HepG2 (cell line): ENCODE measurements around the gene SKIC2. TPM values are rescaled to one million over a fixed set of nuclear protein-coding genes. Genes with fewer than 3 reads are reported as not detected.
A peak's percentile ranks its signal among the peaks of the same experiment; 100 is the strongest.

Experiments used
- JUND ChIP-seq: sonication (generic); formaldehyde crosslinking; IDR thresholded peaks from 2 replicates; pipeline ENCODE4 v1.8.0; 2022; ENCODE audit warnings: mild to moderate bottlenecking, missing genetic modification reagents
- KDM5A ChIP-seq: fragments of 200-600 bp; sonication (generic); IDR thresholded peaks from 2 replicates; pipeline ENCODE4 v1.7.0; 2018; ENCODE audit warnings: antibody characterized with exemption, mild to moderate bottlenecking, low read length, borderline replicate concordance
- NPAS2 ChIP-seq: sonication (generic); formaldehyde crosslinking; IDR thresholded peaks from 2 replicates; pipeline ENCODE4 v1.8.0; 2022; ENCODE audit warnings: mild to moderate bottlenecking, missing genetic modification reagents, borderline replicate concordance
- POGZ ChIP-seq: sonication (generic); formaldehyde crosslinking; IDR thresholded peaks from 2 replicates; pipeline ENCODE4 v1.4.0; 2020; ENCODE audit warnings: mild to moderate bottlenecking, missing genetic modification reagents
- RARG ChIP-seq: sonication (generic); formaldehyde crosslinking; IDR thresholded peaks from 2 replicates; pipeline ENCODE4 v1.4.0; 2020; ENCODE audit warnings: low read depth, mild to moderate bottlenecking, missing genetic modification reagents
- RFX3 ChIP-seq: IDR thresholded peaks from 2 replicates; pipeline ENCODE4 v1.6.1; 2016; ENCODE audit warnings: missing biosample characterization, missing genetic modification reagents
- SIX4 ChIP-seq: sonication (generic); formaldehyde crosslinking; IDR thresholded peaks from 2 replicates; pipeline ENCODE4 v1.4.0; 2020; ENCODE audit warnings: missing genetic modification reagents
- ZBTB8A ChIP-seq: sonication (generic); formaldehyde crosslinking; IDR thresholded peaks from 2 replicates; pipeline ENCODE4 v1.4.0; 2020; ENCODE audit warnings: mild to moderate bottlenecking, low read depth, missing genetic modification reagents, borderline replicate concordance
- ZNF326 ChIP-seq: sonication (generic); formaldehyde crosslinking; IDR thresholded peaks from 2 replicates; pipeline ENCODE4 v1.4.0; 2020; ENCODE audit warnings: missing genetic modification reagents, borderline replicate concordance
- ZNF570 ChIP-seq: sonication (generic); formaldehyde crosslinking; IDR thresholded peaks from 2 replicates; pipeline ENCODE4 v1.4.0; 2020; ENCODE audit warnings: mild to moderate bottlenecking, missing genetic modification reagents, borderline replicate concordance
- ZNF674 ChIP-seq: sonication (generic); formaldehyde crosslinking; IDR thresholded peaks from 2 replicates; pipeline ENCODE4 v1.5.0; 2020; ENCODE audit warnings: low read depth, mild to moderate bottlenecking, missing genetic modification reagents
- ZNF777 ChIP-seq: sonication (generic); formaldehyde crosslinking; IDR thresholded peaks from 2 replicates; pipeline ENCODE4 v1.4.0; 2020; ENCODE audit warnings: missing genetic modification reagents
- polyA plus RNA-seq, 8 experiments: library from polyadenylated mRNA; depleted of rRNA in 3 of 8; stranded (reverse) in 7 of 8; unstranded in 1 of 8; fragments of >200 nt; fragmentation: Illumina TruSeq in 4 of 8; extraction: Trizol in 4 of 8; gene quantifications; 2 replicates each; pipeline versions ENCODE4 v1.2.1 to v1.2.3, GENCODE V29; 2011 to 2016; ENCODE audit warnings: low read depth in 4 of 8, missing spikeins in 1 of 8, mixed read lengths in 1 of 8; ENCODE audit not compliant: insufficient read depth in 1 of 8
- total RNA-seq, 5 experiments: library from RNA; depleted of rRNA; stranded (reverse); fragments of >200 nt; fragmentation: Illumina TruSeq; extraction: Trizol; gene quantifications; 2 replicates each; pipeline ENCODE4 v1.2.3, GENCODE V29; 2016; ENCODE audit warnings: low read depth in 1 of 5
- TF ChIP-seq, protein P1 (sequence below): sonication (generic); formaldehyde crosslinking; IDR thresholded peaks from 2 replicates; pipeline ENCODE4 v1.5.1; 2020; ENCODE audit warnings: mild to moderate bottlenecking, missing genetic modification reagents
- TF ChIP-seq, protein P2 (sequence below): sonication (generic); formaldehyde crosslinking; IDR thresholded peaks from 2 replicates; pipeline ENCODE4 v1.8.1; 2023; ENCODE audit warnings: mild to moderate bottlenecking, missing genetic modification reagents
- TF ChIP-seq, protein P3 (sequence below): sonication (generic); formaldehyde crosslinking; IDR thresholded peaks from 2 replicates; pipeline ENCODE4 v1.5.0; 2020; ENCODE audit warnings: missing genetic modification reagents
- TF ChIP-seq, protein P4 (sequence below): sonication (generic); formaldehyde crosslinking; IDR thresholded peaks from 2 replicates; pipeline ENCODE4 v1.4.0; 2020; ENCODE audit warnings: missing genetic modification reagents, borderline replicate concordance
- TF ChIP-seq, protein P5 (sequence below): sonication (generic); formaldehyde crosslinking; conservative IDR thresholded peaks from 2 replicates; pipeline ENCODE4 v1.4.0; 2020; ENCODE audit warnings: missing genetic modification reagents

SKIC2 gene
- total and polyA plus RNA-seq, 2 of the 13 experiments (the other 11 are each of a cell fraction or from before 2014, with no cell fraction given) = 67.1 to 68.4 TPM

DNA sequence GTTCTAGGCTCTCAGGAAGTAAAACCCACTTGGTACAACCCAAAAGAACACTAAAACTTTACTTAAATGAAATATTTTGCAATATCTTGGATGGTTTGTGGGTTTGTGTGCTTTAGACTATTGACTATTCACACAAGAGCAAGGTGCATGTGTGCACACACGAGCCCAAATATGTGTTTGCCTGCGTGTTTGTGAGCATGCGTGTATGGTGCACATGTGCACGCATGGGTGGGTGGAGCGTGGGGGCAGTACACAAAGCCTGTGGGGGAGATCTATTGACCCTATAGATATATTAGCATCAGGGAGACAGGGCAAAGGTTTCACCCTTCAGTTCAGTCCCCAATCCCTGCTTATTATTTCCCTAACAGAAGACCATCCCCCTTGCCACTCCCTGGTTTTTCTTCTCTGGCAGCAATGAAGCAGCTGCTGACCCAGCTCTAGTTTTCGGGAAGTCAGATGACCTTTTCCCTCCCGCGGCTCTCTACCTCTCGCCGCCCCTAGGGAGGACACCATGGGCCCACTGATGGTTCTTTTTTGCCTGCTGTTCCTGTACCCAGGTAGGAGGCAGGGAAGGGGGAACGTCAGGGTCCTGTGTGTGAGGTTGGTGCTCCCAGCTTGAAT, 31.6 kb upstream of the SKIC2 start, which contains the start of gene C2 (continued):
- TF ChIP-seq, protein P1, sequence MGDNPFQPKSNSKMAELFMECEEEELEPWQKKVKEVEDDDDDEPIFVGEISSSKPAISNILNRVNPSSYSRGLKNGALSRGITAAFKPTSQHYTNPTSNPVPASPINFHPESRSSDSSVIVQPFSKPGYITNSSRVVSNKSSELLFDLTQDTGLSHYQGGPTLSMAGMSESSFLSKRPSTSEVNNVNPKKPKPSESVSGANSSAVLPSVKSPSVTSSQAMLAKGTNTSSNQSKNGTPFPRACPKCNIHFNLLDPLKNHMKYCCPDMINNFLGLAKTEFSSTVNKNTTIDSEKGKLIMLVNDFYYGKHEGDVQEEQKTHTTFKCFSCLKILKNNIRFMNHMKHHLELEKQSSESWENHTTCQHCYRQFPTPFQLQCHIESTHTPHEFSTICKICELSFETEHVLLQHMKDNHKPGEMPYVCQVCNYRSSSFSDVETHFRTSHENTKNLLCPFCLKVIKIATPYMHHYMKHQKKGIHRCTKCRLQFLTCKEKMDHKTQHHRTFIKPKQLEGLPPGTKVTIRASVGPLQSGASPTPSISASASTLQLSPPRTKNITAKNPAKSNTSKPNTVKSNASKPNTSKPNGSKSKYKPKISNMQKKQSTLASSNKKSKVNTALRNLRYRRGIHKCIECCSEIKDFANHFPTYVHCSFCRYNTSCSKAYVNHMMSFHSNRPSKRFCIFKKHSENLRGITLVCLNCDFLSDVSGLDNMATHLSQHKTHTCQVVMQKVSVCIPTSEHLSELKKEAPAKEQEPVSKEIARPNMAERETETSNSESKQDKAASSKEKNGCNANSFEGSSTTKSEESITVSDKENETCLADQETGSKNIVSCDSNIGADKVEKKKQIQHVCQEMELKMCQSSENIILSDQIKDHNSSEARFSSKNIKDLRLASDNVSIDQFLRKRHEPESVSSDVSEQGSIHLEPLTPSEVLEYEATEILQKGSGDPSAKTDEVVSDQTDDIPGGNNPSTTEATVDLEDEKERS (CRISPR knock-in tag) = peak; percentile 92
- peak; percentile 74 for TF ChIP-seq SIX4 (CRISPR knock-in tag)
- no peak for TF ChIP-seq NPAS2
- TF ChIP-seq, protein P2, sequence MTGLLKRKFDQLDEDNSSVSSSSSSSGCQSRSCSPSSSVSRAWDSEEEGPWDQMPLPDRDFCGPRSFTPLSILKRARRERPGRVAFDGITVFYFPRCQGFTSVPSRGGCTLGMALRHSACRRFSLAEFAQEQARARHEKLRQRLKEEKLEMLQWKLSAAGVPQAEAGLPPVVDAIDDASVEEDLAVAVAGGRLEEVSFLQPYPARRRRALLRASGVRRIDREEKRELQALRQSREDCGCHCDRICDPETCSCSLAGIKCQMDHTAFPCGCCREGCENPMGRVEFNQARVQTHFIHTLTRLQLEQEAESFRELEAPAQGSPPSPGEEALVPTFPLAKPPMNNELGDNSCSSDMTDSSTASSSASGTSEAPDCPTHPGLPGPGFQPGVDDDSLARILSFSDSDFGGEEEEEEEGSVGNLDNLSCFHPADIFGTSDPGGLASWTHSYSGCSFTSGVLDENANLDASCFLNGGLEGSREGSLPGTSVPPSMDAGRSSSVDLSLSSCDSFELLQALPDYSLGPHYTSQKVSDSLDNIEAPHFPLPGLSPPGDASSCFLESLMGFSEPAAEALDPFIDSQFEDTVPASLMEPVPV (CRISPR knock-in tag) = 0 out of 2 replicates have a peak, but pooled peaks have one; percentile 84
- TF ChIP-seq ZBTB8A (CRISPR knock-in tag) = no peak
- no peak for TF ChIP-seq ZNF326 (CRISPR knock-in tag)
- peak; percentile 40; the same call in 1 of the 2 replicates for TF ChIP-seq KDM5A
- TF ChIP-seq, protein P3, sequence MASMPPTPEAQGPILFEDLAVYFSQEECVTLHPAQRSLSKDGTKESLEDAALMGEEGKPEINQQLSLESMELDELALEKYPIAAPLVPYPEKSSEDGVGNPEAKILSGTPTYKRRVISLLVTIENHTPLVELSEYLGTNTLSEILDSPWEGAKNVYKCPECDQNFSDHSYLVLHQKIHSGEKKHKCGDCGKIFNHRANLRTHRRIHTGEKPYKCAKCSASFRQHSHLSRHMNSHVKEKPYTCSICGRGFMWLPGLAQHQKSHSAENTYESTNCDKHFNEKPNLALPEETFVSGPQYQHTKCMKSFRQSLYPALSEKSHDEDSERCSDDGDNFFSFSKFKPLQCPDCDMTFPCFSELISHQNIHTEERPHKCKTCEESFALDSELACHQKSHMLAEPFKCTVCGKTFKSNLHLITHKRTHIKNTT (CRISPR knock-in tag) = no peak
- peak; percentile 63; the same call in 1 of the 2 replicates for TF ChIP-seq POGZ (CRISPR knock-in tag)
- TF ChIP-seq, protein P4, sequence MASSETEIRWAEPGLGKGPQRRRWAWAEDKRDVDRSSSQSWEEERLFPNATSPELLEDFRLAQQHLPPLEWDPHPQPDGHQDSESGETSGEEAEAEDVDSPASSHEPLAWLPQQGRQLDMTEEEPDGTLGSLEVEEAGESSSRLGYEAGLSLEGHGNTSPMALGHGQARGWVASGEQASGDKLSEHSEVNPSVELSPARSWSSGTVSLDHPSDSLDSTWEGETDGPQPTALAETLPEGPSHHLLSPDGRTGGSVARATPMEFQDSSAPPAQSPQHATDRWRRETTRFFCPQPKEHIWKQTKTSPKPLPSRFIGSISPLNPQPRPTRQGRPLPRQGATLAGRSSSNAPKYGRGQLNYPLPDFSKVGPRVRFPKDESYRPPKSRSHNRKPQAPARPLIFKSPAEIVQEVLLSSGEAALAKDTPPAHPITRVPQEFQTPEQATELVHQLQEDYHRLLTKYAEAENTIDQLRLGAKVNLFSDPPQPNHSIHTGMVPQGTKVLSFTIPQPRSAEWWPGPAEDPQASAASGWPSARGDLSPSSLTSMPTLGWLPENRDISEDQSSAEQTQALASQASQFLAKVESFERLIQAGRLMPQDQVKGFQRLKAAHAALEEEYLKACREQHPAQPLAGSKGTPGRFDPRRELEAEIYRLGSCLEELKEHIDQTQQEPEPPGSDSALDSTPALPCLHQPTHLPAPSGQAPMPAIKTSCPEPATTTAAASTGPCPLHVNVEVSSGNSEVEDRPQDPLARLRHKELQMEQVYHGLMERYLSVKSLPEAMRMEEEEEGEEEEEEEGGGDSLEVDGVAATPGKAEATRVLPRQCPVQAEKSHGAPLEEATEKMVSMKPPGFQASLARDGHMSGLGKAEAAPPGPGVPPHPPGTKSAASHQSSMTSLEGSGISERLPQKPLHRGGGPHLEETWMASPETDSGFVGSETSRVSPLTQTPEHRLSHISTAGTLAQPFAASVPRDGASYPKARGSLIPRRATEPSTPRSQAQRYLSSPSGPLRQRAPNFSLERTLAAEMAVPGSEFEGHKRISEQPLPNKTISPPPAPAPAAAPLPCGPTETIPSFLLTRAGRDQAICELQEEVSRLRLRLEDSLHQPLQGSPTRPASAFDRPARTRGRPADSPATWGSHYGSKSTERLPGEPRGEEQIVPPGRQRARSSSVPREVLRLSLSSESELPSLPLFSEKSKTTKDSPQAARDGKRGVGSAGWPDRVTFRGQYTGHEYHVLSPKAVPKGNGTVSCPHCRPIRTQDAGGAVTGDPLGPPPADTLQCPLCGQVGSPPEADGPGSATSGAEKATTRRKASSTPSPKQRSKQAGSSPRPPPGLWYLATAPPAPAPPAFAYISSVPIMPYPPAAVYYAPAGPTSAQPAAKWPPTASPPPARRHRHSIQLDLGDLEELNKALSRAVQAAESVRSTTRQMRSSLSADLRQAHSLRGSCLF = no peak
- peak; percentile 34; the same call in 1 of the 2 replicates for TF ChIP-seq JUND (CRISPR knock-in tag)
- TF ChIP-seq RFX3 = peak; percentile 23; the same call in 1 of the 2 replicates
- no peak for TF ChIP-seq ZNF570 (CRISPR knock-in tag)
- TF ChIP-seq, protein P5, sequence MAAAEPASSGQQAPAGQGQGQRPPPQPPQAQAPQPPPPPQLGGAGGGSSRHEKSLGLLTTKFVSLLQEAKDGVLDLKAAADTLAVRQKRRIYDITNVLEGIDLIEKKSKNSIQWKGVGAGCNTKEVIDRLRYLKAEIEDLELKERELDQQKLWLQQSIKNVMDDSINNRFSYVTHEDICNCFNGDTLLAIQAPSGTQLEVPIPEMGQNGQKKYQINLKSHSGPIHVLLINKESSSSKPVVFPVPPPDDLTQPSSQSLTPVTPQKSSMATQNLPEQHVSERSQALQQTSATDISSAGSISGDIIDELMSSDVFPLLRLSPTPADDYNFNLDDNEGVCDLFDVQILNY (CRISPR knock-in tag) = no peak
- no peak for TF ChIP-seq ZNF777 (CRISPR knock-in tag)
- TF ChIP-seq RARG (CRISPR knock-in tag) = no peak
- TF ChIP-seq ZNF674 (CRISPR knock-in tag) = no peak
